GM18502 (cell line): ENCODE data around the gene NCEH1.
"Not testable (repeated sequence)": the region's sequence is repeated elsewhere in the genome, so short reads cannot be mapped to it uniquely, and the experiment has no call there.

Experiments used
- ATAC-seq: cut with Tn5 transposase; IDR thresholded peaks from one replicate; pipeline ENCODE4 v1.9.1; 2021; ENCODE audit warnings: mild to moderate bottlenecking; ENCODE audit not compliant: unreplicated experiment, poor library complexity

The NCEH1 gene

DNA sequence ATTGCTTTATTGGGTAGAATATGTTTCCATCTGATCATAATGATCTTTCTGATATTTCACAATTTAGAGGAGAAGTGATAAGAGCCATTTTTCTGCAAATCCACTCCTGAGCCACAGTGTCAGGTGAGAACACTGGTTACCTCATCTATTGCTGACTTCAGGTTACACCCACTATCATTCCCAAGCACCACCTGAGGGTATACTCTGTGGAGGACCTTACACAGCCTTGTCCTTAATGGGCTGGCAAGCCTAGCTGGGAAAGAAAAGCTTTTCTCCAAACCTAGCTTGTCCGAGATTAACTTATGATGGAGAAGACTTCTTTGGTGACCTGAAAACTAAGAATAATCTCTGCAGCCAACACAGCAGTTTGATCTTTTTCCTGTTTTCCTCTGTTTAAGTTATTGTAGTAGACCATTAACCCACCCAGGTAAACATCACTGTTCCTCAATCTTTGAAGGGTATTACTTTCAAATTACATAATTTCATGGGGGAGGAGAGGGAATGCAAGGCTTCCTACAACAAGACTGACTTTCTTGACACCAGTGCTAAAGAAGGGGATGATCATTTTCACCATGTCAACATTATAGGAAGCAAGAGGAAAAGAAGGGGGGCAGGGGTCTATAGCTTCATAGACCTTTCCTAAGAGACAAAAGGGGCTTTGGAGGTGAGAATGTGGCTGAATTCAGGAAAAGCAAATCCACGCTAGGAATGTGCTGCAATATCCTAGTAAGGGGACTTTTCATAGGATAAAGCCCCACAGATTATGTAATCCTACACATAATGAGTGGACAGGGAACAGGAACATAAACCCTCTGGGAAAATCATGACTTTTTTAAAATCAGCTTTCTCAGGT is 1.7 kb downstream of the NCEH1 start:
- ATAC-seq, result no peak

DNA sequence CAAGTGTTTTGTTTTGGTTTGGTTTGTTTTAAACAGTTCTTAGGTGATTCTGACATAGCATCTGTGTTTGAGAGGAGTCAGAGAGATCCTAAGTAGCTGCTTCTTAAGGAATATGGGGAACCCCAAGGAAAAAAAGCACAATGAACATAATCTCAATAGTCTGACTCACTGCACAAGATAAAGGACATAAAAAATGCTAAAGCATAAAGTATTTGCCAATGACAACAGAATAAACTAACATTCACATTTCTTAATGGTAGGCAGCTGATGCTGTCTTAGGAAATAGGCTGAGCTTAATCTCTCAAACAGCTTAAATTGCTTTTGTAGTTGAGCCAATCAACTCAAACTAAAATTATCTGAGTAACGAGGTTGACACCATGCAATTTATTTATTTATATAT is 2.9 kb downstream of the NCEH1 start:
- ATAC-seq, result no peak

DNA sequence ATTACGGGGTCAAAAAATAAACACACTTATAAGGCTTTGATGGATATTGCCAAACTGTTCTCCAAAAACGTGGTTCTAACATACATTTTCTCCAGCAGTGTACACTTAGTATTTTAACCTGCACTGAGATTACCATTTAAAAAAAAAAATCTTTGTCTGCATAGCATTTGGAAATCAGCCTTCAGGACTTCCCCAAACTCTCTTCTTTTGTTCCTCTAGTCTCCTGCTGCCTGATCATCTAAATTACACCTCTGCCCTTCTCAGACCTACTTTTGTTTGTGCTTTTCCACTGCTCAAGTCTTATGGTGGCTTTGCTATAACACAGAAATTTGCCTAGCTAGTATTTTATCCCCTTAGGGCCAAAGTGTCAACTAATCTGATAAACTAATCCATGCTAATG is 3.8 kb downstream of the NCEH1 start:
- ATAC-seq, result no peak

DNA sequence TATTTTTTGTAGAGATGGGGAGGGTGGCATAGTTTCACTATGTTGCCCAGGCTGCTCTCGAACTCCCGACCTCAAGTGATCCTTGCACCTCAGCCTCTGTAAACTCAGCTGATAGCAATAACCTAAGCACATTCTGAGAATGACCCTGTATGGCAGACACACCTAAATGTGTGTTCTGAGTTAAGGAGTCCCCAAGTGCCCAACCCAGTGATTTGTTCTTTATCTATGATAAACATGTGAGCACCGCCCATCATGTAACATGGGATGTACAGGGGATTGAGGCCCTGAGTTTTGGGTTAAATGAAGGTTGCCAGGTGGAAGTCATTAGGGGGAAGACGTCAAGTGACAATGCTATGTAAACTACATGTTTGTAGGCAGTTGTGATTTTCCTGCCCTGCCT is 5.7 kb downstream of the NCEH1 start:
- no peak for ATAC-seq

DNA sequence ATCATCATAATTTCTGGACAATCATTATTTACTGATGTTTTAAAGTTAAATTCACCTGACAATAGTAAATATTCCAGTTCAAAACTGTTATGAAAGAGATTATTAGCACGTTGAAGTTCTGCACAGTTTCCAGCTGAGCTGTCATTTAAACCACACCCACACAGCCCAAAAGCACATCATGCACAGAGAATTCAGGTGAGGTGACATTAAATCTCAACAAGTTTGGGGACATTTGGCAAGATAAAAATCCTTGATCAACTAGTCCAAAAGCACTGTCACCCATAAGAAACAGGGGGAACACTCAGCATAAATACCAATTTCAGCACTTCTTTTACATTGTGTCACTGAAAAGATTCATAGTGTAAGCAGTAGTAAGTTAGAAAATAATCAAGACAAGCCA is 6.9 kb downstream of the NCEH1 start:
- no peak for ATAC-seq

DNA sequence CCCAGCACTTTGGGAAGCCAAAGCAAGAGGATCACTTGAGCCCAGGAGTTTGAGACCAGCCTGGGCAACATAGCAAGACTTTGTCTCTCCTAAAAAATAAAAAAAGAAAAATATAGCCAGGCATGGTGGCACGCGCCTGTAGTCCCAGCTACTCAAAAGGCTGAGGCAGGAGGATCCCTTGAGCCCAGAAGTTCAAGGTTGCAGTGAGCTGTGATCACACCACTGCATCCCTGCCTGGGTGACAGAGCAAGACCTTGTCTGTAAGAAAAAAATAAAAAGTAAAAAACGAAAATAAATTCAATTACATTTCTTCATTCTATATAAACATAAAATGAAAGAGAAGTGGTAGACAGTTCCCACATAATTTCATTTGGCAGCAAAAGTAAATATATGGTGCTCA is 8.1 kb downstream of the NCEH1 start:
- ATAC-seq, result not testable (repeated sequence)

DNA sequence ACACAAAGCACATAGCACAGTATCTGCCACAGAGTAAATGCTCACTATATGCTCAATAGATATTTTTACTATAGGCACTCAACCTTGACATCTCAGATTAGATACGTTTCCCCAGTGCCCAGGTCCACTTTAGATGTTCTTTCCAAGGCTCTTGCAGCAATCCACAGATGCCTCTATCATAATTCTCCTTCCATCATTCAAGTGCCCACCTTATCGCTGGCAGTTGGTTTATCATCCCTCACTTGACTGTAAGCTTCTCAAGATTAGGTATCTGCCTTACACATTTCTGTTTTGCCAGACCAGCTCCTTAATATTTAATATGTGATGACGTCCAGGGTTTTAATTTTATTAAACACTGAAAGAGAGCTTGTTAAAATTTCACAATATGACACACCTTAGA is 8.6 kb downstream of the NCEH1 start:
- ATAC-seq, result no peak

DNA sequence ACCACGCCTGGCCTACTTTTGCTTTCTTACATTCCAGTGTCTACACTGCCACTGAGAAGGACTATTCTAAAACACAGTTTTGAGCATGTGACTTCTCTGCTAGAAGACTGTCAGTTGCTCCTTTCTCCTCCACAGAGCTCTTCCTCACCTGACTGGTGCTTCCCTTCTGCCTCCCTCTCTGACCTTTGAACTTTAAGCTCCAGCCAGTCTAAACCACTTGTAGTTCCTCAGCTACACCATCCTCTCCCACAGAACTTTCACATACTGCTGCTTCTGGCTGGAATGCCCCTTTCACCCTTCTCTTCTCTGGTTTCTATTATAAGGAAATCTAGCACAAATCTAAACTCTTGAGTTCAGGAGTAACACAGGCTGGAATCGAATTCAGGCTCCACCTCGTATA is 9.1 kb downstream of the NCEH1 start:
- ATAC-seq, result no peak

DNA sequence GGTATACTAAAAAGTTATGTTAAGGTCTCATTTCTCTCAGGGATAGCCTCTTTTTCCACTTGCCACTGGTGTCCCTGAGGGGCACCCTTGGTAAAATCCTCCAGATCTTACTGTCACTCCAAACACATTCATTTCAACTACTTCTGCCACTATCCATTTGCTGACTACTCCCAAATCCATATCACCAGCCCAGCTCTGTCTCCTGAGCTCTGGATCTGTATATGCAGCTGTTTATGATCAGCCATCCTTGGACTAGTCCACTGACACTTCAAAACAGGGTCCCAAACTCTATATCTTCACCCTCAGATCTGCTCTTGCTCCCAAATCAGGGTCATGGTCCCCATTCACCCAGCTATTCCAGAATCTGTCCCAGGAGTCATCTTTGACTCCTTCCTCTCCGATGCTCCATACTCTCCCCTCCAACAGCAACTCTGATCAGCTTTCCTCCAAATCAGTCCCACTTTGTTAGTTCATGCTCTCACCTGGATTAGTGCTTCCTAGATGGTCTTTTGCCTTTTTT is 9.9 kb downstream of the NCEH1 start:
- no peak for ATAC-seq

DNA sequence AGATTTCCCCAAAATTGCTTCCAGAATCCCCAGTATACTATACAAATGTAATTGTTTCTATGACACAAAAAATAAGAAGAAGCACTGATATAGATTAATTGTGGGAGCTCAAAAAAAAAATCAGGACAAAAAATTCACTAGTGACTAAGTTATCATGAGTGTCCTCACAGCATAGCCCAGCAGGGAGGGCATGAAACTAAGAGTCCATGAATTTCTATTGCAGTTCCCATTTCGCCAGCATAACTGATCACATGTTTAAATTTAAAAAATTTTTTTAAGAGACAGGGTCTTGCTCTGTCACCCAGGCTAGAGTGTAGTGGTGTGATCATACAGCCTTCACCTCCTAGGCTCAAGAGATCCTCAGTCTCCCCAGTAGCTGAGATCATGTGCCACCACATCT is 10.6 kb downstream of the NCEH1 start:
- ATAC-seq, result no peak

DNA sequence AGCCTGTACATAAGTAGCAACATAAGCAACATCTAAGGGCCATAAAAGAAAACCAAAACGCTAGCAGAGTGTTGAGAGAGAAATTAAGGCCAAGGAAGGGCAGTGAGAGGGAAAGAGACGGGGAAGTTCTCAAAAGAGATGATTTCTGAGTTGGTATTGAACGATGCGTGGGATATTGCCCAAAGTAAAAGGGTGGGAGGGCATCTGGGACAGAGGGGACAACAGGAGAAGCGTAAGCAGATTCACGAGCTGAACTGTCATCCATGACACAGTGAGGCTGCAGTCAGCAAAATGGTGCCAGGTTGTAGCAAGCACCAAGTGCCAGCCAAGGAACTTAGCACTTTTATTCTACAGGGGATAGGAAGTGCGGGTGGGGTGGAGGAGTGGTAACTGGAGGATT is 11.8 kb downstream of the NCEH1 start:
- ATAC-seq, result no peak

DNA sequence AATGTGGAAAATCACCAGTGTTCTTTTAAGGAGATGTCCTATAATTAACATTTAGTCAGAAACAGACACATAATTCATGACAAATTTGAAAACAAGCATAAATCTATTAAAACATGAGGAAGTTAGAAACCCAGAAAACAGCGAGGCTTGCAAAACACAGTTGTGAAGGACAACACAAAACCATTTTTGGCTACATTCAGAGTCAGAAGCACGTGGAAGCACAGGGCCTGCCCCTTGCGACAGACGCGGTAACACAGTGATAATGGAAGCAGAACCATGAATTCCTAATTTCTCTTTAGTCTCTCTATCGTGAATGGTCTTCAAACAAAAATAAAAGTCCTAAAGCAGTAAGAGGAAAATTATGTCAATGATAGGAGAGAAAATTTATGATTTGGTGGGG is 12.2 kb downstream of the NCEH1 start:
- no peak for ATAC-seq

DNA sequence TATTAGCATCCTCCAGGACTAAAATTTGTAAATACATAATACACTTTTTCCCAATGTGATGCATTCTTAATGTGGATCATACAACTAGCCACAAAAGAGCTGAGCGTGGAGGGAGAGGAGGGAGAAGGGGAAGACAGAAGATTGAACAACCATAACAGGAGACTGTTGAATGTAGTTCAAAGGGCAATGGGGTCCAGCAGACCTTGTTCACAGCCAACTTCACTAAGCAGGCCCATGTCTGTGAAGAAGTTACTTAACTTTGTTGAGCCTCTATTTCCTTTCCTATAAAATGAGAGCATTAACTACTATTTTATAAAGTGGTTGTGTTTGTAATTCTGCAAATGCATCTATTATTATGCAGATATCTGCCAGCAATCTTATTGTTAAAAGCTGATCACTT is 13.3 kb downstream of the NCEH1 start:
- ATAC-seq, result no peak

DNA sequence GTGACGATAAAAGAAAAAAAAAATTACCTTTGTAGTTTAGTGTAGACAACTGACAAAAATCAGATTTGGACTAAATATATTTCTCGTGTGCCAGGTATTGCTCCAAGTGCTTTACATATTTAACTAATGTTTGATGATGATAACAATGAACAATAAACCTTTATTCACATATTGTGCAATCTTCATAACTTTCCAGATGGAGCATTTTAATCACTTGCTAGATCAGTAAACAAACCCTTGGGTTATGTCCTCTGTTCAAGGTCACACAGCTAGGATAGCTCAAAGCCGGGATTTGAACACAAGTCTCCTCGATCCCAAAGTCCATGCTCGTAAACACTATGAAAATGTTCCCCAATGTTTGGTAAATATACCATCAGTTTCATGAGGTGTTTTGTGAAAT is 14.5 kb downstream of the NCEH1 start:
- ATAC-seq, result no peak

DNA sequence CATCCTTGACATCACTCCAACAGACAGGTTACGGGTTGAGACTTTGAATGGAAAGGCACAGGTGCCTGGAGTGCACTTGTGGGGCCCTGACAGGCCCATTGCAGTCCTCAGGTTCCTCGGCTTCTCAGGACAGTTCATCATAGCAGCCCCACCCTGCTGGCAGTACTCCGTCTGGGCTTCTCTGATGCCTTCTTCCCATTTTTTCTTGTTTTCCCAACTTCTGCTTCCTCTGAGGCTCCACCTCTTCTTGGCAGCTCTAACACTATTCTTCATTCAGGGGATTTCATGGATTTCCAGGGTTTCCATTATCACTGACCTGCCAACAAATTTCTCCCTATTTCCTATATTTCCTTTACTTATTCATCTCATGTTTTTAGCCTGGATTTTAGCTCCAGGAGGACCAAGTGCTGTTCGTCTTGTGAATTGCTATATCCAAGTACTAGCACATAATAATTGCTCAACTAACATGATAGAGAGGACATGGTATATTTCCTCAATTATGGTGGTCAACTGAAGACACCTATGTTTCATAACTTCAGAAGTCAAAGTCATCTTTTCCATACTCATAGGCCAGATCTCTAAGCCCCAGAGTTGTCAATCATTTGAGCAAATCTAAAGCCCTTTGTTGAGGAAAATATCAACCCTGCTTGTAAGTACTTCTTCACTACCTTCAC is 16.2 kb downstream of the NCEH1 start:
- ATAC-seq, result no peak

DNA sequence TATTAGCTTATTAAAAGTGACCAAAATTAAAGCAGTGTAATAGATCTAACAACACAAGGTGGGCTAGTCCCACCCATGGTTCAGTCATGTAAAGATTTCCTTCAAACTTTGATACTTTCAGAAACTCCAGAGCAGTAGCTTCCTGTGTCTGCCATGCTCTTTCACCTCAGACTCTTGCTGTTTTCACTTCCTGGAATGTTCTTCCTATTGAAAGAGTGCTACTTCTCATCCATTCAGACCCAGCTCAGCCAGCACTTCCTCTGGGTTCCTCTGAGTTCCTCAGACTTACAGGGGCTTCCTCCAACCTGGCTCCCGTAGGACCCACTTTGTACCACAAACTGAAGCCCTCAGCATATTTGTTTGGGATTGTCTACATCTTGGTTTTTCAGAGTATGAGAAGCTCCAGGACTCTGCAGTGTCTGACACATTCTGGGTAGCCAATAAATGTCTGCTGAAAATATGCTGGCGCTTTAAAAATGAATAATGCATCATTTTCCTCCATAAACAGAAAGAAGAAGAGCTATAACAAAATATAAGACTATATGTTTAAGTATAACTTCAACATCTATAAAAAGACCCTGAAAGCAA is 18.0 kb downstream of the NCEH1 start:
- peak; percentile 79 for ATAC-seq

DNA sequence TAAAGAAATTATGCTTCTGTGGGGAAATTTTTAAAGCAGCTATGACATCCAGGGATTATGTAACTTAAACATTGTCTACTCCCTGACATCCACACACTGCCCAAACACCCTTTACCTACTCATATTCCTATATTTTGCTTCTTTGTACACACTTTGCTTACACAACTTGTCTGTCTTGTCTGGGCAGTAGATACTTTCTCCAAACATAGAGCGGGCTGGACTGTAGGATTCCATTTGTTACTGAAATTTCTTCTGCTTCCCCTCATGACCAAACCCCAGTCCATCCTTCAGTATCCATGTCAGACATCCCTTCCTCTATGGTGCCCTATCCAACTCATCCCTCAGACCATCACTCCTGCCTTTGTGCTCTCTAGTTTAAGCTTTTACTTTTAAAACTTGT is 19.9 kb downstream of the NCEH1 start:
- ATAC-seq, result no peak

DNA sequence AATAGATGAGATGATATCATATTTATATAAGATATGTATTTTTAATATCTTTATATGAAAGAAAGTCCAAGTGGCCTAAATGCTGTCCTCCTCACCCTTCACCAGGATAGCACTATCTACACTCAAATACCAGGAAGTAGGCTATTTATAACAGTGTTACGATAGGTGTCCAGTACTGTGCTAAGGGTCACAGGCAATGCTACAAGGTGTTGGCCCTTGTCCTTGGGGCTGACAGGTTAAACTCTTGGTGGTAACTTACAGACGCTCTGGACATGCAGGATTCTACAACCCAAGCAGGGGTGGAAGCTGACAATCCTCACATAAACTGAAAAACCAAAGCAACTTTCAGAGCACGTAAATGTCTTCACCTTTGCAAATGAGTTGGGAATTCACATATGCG is 22.3 kb downstream of the NCEH1 start:
- no peak for ATAC-seq

DNA sequence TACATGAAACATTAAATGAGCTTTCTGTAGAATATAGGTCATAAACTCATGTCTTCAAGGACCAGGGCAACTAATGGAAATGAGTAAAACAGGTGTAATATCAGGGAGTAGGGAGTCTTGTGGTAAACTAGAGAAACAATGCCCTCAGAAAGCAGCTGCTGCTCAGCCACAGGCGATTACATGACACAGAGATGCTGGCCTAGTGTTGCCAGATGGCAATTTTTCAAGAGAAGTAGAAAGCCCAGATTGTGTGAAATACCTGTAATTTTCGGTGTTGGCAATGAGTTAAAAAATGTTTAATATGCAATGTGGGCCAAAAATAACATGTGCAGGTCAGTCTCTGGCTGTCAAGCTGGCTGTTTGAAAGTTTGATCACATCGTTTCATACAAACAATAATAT is 23.4 kb downstream of the NCEH1 start:
- ATAC-seq, result no peak

DNA sequence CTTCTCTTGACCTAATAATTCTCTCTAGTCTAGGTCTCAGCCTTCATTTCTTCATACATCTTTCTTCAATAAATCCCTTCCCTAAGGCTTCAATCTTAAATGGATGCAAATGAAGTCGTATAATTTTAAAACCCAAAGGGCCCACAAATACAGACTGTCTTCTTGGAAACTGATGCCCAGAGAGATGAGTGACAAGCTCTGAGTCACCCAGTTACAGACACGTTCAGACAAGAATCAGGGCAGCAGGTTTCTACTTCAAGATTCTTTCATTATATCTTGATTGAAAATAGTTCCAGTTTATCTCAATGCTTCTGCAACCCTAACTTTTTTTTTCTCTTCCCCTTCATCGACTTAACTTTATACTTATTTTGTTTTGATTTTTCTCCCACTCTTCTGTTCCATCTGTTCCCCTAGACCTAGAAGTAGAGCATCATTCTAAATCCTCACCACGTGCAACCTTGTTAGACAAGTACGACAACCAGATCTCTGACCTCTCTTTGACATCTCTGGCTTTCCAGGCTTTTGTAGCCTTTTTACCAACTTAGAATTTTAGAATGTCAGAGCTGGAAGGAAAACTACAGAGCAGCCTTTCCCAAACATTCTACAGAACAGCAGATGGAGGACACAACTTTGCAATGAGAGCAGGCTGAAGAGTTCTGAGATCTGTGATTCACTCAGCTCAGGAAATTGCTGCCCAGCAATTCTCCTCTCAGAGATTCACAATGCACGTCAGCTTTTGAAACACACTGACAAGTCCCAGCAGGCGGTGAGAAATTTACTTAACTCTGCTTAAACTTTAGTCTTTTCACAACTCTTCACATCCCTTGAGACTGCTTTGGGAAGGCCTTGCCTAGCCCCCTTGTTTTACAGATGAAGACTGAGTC is 25.3 kb downstream of the NCEH1 start:
- no peak for ATAC-seq
